Daoy (cell line): ENCODE data around the gene SRGAP1. TPM values are rescaled to one million over a fixed set of nuclear protein-coding genes. Genes with fewer than 3 reads are reported as not detected.

ENCODE experiments used
- DNase-seq: peaks from one replicate; pipeline ENCODE4 v3.0.0-alpha.2; 2015; ENCODE audit warnings: low read depth
- total RNA-seq: library from RNA; depleted of rRNA; stranded (reverse); fragments of >200 nt; shearing (Covaris generic); gene quantifications from 2 replicates; pipeline ENCODE4 v1.2.3, GENCODE V29; 2014; rRNA removed

The SRGAP1 gene
- total RNA-seq, 1 experiment from 2014 or later, result 0.91 TPM

GRCh38 chr12:64203775-64204174, 359.3 kb downstream of the SRGAP1 start:
- no peak for DNase-seq

- no peak for DNase-seq
Measured at GRCh38 chr12:64205542-64205941, 361.0 kb downstream of the SRGAP1 start.

GRCh38 chr12:64207453-64207852, 363.0 kb downstream of the SRGAP1 start:
- DNase-seq, result no peak

Other genes starting within 250 kb of the SRGAP1 start
- 4.3 and 4.5 TPM in 2 replicates for gene DPY19L2, start 176.2 kb upstream of the SRGAP1 start, total RNA-seq
- 42.7 and 46.9 TPM in 2 replicates for gene RXYLT1, start 64.8 kb upstream of the SRGAP1 start, total RNA-seq